ENCODE data around the gene ATP5PB.

DNA sequence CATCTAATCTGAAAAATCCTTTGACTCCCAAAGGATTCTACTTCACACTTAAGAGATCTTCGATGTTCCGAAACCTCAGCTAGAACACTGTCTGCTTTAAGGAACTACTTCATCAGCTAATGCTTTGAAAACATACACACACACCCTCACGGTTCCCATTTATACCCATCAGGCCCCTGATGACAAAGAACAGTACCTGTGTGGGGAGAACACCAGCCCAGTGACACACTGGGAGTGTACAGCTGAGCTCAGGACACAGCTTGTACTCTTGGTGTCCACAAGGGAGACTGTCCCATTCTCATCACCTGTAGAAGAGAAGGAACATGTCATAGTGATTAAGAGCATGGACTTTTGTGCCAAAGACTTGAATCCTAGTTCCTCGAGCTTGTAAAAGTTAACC, 6.8 kb upstream of the ATP5PB start:
- TF ChIP-seq POLR2A (IDR thresholded peaks at IDR 0.05; ENCODE audit: low read length) = no peak
- TF ChIP-seq GATA1 (IDR thresholded peaks at IDR 0.05; ENCODE audit: low read depth, low read length) = no peak

Data from erythroblast (primary cell).